Skeletal muscle cell (primary cell): ENCODE results near the gene KCNS3.

ENCODE experiments used
- DNase-seq: peaks from one replicate; pipeline ENCODE4 v3.0.0-alpha.2; 2010; ENCODE audit warnings: low read depth
- H3K4me3 ChIP-seq: 2 replicates; pipeline ENCODE4 v1.5.1; 2011; ENCODE audit warnings: low read depth, mild to moderate bottlenecking, control low read depth, low read length, moderate library complexity

The KCNS3 gene

DNA sequence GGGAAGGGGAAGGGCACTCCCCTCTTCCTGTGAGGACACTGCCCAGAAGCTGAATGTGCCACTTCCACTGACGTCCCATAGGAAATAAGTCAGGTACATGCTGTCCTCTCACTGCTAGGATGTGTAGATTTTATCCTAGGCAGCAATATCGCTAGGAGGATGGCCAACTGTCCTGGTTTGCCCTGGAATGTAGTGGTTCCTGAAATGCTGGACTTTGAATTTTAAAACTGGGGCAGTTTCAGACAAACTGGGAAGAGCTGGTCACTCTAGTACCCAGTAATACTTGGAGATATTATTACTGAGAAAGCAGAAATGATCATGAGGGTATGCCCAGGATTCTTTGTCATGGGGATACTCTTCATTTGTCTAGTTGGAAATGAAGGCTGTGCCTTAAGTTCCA is 5.4 kb upstream of the KCNS3 start:
- no peak for DNase-seq
- H3K4me3 ChIP-seq: no peak overlapping the region

DNA sequence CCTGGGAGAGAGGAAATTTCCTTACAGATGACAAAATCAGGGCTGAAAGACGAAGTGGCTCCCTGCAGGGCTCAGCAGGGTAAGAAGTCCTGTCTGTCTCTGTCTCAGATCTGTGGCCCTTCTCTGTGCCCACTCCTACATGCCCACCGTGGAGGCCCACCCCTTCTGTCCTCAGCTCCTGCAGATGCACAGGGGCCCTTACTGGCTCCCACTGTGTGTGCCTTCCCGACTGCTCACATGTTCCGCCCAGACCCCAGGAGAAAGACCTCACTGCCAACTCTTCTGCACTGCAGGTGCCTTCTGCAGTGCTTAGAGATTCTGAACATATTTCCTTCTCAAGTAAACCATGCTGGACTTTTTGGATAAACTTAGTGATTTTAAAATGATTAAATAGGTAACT is 1.9 kb upstream of the KCNS3 start:
- no peak for DNase-seq

DNA sequence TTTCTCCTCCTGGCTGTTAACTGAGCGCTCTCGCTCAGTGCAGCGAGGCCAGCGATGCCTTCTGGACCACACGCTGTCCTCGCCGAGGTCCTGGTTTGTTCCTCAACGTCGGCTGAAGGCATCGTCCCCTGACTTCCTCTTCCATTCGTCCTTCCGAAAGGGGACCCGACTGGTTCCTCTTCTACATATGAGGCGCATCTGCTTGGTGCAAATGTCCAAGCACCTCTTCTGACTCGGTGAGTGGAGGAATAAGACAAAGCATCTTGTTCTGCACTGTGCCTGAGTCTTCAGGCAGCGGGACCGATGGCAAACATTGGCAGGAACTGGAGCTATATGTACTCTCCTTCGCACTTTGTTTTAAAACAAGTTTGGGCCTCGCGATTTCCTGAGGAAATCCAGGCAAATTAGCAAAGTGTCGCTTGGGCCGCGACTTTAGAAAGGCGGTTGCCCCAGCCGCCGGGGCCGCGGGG is 621 bp upstream of the KCNS3 start:
- no peak for DNase-seq
- H3K4me3 ChIP-seq: peak overlapping the region; percentile 48

More for the DNA sequence above, 1.9 kb upstream of the KCNS3 start:
- no peak overlapping the region for H3K4me3 ChIP-seq

DNA sequence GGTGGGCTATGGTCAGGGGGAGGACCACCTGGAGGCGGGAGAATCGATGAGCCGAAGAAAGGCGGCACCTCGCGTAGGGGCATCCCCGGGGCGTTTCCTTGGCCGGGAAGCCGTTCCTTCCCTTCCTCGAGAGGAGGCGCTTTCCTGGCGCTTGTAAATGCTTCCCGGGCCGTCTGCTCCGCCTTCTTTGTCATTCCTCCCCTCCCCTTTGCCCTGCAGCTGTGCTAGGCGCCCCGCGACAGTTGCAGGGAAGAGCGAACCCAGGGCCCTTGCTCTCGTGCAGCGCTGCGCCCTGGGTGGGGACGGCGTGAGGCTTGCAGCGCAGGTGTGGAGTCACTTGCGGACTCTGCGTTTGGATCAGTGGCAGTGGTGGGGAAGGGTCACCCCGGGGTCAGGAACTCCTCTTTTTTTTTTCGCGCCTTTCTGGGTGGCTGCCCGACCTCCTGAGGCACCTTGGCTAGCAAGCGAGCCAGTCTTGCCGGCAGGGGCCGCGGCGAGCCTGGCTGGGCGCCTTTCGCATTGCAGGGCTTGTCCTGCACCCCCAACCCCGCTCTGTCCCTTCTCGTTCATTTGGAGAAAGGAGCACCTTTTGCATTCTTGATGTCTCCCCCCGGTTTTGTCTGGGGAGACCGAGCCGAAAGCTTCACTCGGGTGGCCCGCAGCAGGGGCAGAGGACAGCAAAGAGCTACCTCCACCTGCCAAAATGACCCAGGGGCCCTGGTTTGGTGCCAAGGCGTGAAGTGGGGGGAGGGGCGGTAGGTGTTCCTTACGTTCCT is 858 bp downstream of the KCNS3 start:
- DNase-seq: no peak
- H3K4me3 ChIP-seq: peak overlapping the region; percentile 56

DNA sequence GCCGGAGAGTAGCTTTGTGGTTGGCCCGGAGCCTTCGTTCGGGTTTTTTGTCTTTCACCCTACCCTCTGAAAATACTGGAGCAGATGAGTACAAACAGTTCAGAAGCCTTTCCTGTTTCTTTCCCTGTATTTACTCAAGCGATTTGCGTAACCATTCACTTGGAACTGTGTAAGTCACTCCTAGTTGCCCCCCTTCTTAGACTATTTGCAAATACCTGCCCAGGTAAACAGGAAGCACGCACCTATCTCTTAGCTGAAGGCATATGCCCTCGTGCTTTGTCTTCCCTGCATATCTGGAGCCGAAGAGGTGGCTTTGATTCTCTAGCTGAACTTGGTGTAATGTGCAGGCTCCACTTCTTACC is 1.4 kb downstream of the KCNS3 start:
- H3K4me3 ChIP-seq: no peak overlapping the region
- no peak for DNase-seq

DNA sequence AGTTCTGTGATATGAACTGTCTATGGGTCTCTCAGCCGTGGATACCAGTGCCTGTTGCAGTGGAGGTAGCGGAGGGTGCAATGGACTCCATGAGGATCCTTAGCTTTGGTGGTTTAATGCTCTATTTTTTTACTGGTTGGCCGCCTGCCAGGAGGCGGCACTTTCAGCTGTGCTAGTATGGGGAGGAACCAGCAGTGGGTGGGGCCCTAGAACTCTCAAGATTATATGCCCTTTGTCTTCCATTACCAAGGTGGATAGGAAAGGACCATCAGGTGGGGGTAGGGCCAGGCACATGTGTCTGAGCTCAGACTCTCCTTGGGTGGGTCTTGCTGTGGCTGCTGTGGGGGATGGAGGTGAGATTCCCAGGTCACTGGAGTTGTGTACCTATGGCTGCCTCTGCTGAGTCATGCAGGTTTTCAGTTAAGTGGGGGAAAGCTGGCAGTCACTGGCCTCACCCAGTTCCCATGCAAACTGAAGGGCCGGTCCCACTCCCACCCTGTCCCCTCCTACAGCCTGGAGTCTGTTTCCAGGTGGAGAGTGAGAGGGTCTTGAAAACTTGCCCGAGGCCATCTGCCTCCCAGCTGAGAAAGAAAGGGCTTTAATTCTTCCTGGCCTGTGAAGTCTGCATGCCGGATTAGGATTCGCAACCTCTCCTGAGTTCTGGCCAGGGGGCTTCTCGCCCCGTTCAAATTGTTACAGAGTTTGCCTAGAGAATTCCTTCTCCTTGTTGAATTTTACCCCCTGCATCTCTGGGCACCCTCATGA is 14.5 kb downstream of the KCNS3 start:
- no peak overlapping the region for H3K4me3 ChIP-seq
- DNase-seq: no peak

DNA sequence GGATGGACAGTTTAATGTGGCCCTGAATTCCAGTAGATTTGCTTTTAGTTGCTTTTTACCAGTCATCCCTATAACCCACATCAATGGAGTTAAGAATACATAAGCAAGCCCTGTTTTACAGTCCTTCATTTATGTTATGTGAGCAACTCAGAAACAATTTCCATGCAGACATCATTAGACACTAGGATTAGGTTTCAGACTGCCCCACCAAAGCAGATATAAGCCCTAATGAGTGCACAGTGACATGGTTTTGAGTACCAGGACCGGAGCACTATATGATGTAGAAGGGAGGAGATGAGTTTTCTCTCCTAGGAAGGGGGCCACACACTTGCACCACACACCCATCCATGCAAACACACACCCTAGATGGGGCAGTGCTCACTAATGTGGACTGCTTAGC is 15.5 kb downstream of the KCNS3 start:
- no peak overlapping the region for H3K4me3 ChIP-seq
- no peak for DNase-seq

DNA sequence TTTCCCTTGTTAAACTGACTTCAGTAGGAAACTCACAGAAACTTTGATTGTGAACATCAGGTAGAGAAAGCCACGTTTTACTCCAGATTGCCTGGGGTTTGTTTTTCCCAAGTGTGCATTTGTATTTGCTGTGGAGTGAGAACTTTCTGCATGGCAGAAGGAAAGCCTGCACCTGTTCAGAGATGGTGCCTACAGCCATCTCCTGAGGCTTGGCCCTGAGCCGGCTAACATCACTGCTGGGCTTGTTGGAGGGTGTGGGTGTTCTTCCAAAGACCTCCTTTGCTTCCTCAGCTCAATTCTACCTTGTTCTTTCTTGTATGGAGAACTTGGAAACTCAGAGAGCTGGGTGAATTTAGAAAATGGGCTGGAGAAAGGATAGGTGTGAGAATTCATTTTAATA is 16.1 kb downstream of the KCNS3 start:
- H3K4me3 ChIP-seq: no peak overlapping the region
- DNase-seq: no peak

DNA sequence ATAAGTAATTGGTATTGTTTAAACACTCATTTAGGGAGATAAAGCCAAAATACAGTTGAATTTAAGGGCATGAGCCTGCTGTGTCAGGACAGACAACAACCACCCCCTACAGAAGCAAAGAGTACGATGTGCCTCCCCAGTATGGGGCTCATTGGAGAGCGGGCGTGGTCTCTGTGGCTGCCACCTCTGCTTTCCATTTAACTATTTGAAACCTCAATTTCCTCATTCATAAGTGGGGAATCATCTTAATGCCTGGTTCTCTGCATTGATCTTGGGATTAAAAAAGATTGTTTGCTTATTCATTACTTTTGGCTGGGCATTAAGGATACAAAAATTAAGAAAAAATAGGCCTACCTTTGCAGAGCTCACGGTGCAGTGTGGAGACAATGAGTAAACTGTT is 21.4 kb downstream of the KCNS3 start:
- no peak overlapping the region for H3K4me3 ChIP-seq
- no peak for DNase-seq

DNA sequence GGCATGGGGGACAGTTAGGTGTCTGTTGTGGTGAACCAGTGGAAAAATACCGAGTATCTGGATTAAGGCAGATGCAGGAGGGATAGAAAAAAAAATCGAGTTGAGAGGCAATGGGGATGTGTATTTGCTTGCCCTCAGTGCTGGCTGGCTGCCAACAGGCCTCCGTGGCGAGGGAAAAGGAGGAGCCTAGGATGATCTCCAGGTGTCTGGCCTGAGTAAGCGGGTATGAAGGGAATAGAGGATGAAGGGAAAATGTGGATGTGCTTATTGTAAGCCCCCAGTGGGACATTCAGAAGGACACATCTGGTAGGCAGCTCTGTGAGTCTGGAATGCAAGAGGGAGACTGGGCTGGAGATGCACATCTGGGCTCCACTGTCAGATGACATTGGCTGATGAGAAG is 22.8 kb downstream of the KCNS3 start:
- no peak for DNase-seq

DNA sequence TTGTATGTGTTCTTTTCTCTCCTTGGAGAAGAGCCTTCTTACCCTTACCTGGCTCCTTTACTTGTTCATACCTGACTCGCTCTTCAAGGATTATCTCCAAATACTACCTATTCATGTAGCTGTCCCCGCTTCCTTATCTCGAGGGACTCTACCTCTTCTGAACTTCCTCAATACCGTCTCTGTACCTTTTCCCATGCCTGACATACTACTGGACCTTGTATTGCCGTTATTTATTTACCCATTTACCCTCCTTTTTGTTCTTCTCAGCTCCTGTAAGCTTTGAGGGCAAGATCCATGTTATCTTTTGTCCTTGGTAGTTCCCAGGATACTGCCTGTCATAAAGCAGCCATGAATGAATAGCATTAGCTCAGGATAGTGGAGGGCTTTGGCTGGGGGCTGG is 32.5 kb downstream of the KCNS3 start:
- no peak for DNase-seq

More for the DNA sequence above, 22.8 kb downstream of the KCNS3 start:
- no peak overlapping the region for H3K4me3 ChIP-seq

DNA sequence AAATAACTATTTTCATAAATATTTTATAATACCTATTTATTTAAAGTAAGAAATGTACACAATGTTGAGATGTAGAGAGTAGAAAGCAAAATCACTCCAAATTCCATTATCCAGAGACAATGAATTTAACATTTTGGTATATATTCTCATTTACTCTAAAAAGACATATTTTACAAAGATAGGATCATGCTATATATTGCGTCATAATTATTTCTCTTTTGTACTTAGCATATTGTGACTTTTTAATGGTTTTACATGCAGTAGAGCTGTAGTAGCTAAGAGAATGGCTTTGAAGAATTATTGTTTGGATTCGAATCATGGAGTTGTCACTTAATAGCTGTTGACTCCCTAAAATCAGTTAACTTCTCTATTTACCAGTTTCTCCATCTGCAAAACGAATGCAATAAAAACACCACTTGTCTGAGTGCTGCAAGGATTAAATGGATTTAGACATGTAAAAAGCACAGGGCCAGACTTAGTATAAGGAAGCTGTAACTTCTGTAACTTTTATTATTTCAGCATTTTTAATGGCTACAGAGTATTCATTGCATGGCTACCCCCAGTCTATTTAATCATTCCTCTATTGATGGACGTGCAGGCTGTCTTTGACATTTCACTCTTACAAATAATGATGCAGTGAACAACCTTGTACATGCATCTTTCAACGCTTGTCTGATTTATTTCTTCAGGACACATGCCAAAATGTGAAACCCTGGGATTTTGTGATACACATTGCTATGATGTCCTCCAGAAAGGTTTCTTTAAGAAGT is 33.2 kb downstream of the KCNS3 start:
- H3K4me3 ChIP-seq: no peak overlapping the region
- DNase-seq: no peak

More for the DNA sequence above, 32.5 kb downstream of the KCNS3 start:
- H3K4me3 ChIP-seq: no peak overlapping the region

DNA sequence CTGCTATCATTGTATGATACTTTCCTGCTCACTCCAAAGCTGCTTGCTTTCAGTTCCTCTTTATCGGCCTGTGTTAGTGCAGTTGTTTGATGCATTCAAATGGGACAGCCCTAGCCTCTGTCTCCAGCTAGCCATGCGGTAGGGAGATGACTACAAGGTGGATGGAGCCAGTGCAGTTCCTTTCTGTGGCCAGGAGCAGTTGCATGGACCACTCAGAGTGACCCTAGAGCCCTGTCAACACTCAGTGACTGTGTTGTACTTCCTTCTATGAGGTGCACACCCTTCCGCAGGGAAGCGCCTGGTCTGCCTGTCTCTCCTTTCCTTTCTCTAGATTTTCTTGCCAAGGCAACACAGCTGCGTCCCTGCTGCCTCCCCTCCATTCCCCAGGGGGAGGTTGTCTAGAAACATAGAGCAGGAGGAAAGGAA is 33.8 kb downstream of the KCNS3 start:
- no peak for DNase-seq

DNA sequence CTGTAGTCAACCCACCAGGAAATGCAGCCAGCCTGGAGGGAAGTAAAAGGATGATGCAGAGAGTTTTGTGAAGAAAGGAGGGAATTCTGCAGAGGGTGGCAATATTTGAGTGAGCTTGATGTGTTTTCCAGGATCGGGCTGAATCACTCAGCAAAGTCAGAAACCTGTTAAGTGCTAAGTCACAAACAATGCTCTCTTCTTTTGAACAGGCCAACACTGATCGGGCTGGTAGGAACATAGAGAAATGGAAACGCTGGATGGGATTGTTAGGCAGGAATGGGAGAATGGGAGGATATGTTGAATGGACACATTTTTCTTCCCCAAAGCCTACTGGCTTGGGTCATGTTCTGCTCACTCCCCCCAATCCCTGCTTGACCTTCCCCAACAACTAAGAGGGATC is 36.6 kb downstream of the KCNS3 start:
- DNase-seq: no peak
- H3K4me3 ChIP-seq: no peak overlapping the region

More for the DNA sequence above, 33.8 kb downstream of the KCNS3 start:
- no peak overlapping the region for H3K4me3 ChIP-seq

DNA sequence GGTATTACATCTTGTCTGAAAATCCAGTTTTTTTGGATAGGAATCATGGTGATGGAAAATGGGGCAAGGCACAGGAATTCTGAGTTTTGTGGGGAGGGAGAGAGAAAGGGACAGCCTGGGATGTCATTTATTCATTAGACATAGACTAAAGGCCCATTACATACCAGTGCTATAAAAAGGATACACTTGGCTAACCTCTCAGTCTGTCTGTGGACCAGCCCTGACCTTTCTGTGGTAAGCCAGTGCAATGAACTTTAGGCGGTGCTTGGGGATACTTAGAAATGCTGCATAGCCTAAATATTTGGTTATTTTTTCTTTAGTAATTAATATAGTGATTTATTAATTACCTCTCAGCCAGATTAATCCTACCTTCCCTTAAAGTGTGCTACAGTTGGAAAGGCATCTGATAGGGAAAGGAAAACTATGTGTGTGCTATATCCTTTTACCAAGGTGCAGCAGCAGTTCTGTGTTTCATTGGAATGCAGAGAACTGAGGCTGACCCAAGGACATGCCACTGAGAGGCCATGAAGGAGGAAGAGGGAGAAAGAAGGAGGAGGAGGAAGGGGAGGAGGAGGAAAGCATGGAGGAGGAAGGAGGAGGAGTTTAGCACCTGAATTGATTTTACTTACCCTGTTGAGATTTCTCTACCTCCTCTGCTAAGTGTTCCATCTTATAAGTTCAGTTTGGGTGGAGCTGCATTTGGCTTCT is 37.5 kb downstream of the KCNS3 start:
- DNase-seq: no peak
- H3K4me3 ChIP-seq: no peak overlapping the region

DNA sequence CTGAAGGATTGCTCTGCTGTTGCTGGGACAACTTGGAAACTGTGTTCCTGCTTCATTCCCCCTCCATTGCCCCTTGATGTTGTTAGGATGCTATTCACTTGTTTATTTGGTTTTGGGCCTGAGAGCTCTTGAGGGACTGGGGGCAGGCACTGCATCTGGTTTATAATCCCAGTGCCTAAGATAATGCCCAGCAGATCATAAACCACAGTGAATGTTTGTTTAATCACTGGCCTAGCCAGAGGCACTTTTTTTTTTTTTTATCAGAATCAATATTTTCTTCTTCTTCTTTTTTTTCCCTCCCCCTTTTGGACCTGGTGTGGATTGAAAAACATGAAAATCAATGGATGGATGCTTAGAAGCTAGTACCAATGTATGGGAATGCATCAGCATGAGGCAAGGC is 38.1 kb downstream of the KCNS3 start:
- DNase-seq: no peak
- no peak overlapping the region for H3K4me3 ChIP-seq

DNA sequence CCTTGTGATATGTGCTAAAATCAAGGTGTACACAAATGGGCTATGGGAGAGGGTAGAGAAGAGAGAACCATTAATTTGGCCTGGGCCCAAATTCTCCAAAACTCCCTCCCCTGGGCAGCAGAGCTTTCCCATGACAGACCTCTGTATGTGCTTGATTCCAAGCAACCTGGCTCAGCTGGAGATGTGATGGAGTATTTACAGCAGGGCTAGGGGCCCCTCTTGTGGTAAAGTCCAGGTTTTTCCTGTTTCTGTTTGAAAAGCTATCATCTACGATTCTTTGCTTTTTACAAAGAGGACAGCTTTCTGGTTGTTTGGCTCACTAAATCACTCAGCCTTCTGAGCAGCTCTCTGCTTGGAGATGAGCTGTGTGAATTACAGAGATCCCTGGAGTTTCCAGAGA is 40.3 kb downstream of the KCNS3 start:
- DNase-seq: no peak

DNA sequence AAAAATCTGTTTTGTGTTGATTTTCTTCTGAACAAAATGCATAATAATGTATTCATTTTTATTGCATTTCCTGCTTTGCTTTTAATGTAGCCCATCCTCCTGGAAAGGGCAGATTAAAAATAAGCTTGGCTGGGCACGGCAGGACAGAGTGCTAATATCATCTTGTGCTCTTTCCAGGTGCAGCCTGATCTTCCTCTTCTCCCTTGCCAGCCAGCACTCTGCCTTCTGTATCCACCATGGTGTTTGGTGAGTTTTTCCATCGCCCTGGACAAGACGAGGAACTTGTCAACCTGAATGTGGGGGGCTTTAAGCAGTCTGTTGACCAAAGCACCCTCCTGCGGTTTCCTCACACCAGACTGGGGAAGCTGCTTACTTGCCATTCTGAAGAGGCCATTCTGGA is 52.3 kb downstream of the KCNS3 start:
- no peak overlapping the region for H3K4me3 ChIP-seq
- no peak for DNase-seq

More for the DNA sequence above, 40.3 kb downstream of the KCNS3 start:
- H3K4me3 ChIP-seq: no peak overlapping the region

DNA sequence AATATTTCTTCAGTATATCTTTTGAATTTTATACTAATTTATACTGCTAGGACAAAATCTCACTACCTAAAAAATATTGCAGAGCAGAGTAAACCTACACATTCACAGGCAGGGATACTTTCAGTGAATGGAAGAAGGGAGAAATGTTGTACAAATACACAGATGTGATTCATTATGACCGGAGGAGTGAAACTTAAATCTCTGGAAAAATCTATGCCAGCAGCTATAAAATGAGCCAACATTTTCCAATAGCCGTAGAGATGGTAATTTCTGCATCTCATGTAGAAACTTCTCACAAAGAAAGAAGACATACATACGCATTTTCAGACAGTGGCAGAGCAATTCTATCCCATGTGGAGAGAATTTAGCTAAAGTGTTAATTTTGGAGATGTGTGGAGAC is 54.8 kb downstream of the KCNS3 start:
- no peak overlapping the region for H3K4me3 ChIP-seq
- DNase-seq: no peak

DNA sequence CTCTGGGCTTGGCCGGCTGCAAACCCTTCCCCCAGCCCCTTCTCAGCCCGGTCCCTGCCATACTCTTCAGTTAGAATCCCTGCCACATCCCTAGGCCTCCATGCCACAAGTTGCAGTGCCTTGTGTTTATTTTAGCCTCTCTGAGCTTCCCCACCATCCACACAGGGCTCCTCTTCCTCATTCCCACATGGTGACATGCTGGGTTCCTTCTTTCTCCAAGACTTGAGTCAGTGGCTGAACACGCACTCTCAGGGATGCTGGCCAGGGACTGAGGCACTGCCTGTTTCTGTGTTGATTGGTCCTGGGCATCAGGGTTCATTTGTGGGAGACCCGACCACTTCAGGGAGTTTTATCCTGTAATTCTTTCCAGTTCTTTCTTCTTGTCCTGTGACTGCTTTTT is 56.3 kb downstream of the KCNS3 start:
- peak; percentile 31 for DNase-seq

More for the DNA sequence above, 56.3 kb downstream of the KCNS3 start:
- no peak overlapping the region for H3K4me3 ChIP-seq
